MV-4-11 (cell line): ENCODE data around the gene MAP2K3.
"Not testable (repeated sequence)": the region's sequence is repeated elsewhere in the genome, so short reads cannot be mapped to it uniquely, and the experiment has no call there.

Source experiments
- DNase-seq: peaks from one replicate; lab custom pipeline; 2025; lab: John Stamatoyannopoulos, UW

Gene MAP2K3

DNA sequence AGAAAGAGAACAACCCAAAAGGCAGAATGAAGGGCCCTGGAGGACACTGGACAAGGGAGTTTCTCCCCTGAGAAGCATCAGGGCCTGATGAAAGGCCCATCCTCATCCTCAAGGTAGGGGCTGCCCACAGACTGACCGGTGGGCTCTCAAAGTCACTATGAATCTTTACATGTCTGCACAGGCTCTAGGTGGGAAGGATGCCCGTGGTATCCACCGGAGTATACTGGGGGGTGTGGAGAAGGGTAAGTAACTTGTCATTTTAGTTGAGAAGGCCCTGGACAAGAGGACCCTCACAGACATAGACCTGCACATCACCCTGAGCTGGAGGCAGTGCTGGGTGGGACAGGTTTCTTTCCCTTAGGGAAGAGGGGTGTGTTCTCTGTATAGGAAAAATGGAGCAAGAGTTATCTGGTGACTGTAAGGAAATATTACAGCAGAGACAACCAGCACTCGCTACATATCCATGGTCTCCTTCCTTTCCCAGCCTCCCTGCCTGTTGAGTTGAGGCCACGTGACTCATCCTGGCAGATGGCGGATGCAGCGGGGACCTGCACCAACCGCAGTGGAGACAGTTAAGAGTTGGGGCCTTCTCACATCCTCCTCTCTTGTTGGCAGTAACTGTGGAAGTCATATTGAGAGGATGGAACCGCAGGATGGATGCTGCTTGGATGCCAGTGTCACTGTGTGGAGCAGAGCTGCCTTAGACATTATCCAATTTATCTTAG is 46.1 kb downstream of the MAP2K3 start:
- DNase-seq, result no peak

DNA sequence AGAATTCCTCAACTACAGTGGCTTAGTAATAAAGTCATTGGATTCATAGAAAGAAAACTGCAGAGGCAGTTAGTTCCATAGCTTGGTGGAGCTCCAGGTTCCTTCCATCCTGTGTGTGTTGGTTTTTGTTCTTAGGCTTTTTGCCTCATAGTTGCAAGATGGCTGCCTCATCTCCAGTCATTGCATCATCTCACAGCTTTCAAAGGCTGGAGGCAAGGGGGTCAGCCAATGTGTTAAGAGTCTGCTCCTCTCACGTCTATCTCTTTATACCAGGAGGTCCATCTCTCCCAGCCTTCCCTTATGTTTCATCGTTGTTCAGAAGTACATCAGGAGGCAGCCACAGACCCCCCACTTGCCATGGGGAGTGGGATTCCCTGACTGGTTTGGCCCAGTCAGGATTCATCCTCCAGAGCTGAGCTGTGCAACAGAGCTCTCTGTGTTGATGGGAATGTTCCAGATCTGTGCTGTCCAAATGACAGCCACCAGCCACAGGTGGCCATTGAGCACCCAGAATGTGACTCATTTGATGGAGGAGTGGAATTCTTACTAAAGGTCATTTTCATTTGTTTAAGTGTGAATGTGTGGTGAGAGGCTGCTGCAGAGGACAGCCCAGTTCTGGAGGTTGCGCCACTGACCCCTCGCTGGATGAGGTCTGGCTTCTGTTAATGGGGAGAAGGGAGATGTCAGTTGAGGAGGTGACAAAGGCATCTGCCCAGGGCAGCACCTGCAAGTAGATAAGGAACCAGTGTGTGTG is 52.2 kb downstream of the MAP2K3 start:
- DNase-seq, result not testable (repeated sequence)

DNA sequence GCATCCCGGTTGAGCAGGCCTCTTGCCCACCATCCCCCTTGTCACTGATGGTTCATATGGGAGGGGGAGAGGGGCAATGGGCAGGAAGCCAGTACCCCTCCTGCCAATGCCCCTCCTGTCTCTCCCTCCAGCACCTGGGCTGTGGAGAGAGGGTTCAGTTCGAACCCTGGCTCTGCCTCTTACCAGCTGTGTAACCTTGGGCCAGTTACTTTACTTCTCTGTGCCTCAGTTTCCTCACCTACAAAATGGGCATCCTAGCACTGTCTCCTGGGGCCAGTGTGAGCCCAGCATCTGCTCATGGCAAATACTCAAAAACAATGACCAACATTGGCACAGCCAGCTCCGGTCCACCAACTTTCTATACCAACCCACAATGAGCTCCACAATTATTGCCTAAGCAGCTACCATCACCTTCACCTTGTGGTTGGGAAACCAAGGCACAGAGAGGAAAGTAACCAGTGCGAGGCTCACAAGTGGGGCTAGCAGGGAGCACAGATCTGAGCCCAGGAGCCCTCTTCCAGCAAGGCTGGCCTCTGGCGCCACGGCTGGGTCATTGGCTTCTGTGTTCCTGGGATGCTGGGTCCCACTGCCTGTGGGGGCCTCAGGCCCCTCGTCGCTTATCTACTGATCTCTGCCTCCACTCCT is 53.6 kb downstream of the MAP2K3 start:
- not testable (repeated sequence) for DNase-seq

DNA sequence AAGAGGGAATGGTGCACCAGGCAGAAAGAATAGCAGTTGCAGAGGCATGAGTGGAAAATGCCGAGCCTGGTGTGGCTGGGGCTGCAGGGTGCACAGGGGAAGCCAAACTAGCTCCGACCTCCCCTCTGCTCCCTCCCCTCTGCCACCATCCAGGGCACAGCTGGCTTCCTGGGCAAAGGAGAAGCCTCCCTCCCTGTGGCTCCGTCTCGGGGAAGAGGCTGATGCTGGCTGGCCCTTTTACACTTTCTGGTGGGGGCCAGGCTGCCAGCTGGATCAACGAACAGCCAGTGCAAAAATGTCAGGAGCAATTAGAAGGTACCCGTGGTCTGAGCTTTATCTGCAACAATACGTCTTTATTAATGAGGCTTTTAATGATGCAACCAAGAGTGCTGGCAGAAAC is 54.5 kb downstream of the MAP2K3 start:
- DNase-seq, result no peak

DNA sequence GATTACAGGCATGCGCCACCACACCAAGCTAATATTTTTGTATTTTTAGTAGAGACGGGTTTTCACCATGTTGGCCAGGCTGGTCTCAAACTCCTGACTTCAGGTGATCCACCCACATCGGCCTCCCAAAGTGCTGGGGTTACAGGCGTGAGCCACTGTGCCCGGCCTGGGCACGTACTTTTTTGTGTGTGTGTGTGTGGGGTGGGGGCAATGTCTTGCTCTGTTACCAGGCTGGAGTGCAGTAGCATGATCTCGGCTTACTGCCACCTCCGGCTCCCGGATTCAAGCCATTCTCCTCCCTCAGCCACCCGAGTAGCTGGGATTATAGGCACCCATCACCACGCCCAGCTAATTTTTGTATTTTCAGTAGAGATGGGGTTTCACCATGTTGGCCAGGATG is 55.1 kb downstream of the MAP2K3 start:
- not testable (repeated sequence) for DNase-seq

DNA sequence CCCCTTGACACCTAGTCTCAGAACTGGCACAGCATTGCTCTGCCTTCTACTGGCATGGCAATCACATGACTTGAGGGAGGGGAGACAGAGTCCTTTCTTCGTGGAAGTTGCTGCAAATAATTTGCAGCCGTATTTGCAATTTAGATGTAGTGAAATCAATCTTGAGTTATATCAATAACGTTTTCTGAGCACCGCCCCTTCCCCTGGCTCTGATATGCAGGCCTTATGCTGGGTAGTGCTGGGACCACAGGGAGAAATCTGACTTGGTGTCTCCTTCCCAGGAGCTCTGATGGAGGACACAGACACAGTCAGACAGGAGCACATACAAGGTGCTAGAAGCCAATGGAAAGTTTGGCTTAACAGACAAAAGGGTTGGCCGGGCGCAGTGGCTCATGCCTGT is 55.9 kb downstream of the MAP2K3 start:
- not testable (repeated sequence) for DNase-seq

DNA sequence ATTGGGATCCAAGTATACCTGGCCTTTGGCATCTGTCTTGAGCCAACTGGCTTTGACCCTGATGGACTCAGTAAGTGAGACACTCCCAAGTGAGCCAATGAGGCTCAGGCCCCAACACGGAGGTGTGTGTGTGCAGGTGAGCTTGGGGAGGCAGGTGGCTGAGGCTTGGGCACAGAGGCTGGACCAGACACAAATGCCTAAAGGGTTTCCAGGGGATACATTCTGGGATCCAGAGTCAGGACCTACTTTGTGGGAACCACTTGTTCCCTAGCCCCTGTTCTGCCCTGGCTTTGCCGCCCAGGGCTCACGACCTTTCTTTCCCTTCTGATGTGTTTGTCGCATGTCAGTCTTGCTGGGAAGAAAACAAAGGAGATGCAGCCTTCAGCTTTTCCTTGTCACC is 56.8 kb downstream of the MAP2K3 start:
- not testable (repeated sequence) for DNase-seq

DNA sequence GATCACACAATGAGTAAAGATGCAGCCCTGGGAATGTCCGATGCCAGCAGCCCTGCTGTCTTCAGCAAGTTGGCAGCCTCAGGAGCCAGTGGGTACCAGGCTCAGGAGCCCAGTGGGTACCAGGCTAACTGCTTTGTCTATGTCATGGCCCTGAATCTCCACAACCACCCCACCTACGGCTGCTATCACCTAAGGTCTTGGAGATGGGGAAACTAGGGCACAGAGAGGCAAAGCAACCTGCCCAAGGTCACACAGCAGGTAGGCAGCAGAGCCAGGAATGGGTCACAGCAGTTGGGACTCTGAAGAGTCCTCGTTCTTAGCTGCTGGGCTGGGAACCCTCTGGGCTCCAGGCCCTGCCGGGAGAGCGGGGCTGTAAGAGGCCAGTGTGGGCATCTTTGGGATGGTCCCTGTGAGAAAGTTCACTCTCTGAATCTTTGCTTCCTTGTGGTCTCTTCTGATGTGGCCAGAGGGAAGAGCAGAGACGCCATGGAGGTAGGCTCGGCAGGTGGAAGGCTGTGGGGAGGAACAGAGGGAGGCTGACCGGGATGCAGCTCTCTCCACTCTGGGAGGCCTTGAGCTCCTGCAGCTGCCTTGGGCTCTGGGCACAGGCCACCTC is 57.5 kb downstream of the MAP2K3 start:
- not testable (repeated sequence) for DNase-seq

DNA sequence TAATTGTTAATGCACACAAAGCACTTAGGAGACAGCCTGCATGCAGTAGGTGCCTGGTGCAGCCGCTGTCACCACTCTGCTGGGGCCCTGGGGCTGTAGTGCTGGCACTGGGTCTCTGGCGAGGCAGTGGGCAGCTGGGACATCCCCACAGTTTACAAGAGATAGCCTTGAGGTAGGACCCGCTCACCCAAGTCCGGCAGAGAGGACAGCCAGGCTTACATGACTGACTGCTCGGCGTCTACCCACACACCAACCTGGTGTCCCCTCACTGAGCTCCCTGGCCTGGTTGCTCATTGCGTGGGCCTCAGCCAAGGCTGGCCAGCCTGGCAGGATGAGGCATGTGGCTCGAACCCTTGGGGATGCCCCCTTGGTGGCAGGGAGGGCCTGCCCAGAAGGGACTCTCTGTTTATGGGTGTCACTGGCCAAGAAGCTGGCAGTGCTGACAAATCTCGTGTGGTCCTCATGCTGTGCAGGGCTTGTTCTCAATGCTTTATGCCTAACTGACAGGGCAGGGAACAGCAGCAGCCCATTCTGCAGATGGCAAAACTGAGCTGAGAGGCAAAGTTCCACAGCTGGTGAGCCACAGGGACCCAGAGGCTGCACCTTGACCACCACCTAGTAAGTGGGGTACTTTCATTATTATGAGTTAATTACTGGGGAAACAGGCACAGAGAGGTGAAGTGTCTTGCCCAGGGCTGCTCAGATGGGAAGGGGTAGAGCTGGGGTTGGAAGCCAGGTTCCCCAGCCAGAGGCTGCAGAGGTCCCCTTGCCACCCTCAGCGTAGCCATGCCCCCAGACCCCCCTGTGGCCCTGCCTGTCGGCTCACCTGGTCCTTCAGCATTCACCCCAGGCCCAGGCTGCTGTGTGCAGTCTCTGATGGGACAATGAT is 58.8 kb downstream of the MAP2K3 start:
- not testable (repeated sequence) for DNase-seq

DNA sequence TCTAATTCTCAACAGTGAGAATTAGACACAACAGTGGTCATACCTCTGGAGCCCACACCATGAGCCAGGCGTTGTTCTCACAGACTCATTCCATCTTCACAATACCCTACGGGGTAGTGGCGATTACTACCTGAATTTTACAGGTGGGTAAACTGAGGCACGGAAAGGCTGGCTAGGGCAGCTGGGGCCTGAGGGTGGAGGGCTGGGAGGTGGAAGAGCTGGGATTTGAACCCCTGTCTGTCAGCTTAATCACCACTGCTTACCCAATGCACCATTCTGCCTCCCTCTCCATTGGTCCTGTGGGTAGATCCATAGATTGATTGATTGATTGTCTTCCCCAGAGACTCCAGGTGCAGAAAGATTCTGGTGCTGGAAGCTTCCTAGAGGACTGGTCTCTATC is 60.3 kb downstream of the MAP2K3 start:
- not testable (repeated sequence) for DNase-seq

DNA sequence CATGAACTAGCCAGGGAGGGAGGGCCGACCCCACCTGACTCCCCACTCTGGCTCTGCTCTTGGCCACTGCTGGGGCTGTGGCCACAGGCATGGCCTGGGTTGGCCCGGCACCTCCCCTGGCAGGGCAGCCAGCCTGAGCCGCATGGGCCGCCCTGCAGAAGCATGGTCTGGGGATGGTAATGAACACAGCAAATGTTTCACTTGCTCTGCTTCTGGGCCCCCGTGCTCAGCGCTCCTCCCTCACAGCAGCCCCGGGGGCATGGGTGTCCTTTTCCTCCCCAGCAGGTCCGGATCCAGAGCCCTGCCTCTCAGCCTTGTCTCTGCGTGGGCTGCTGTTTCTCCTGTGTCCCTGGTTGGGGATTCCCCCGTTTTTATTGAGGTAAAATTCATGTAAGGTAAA is 60.7 kb downstream of the MAP2K3 start:
- DNase-seq, result no peak

DNA sequence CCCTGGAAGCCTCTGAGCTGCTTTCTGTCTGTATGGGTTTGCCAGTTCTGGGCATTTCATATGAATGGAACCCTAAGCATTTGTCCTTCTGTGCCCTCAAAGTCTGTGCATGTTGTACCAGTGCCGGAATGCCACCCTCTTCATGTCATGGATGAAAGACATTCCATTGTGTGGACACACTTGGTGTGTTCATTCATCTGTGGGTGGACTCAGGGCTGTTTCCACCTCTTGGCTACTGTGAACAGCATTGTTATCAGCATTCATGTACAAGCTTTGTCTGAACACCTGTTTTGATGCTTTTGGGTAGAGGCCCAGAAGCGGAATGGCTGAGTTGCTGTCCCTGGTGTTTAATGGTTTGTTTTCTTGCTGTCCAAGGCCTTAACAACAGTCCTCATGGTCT is 61.6 kb downstream of the MAP2K3 start:
- not testable (repeated sequence) for DNase-seq

DNA sequence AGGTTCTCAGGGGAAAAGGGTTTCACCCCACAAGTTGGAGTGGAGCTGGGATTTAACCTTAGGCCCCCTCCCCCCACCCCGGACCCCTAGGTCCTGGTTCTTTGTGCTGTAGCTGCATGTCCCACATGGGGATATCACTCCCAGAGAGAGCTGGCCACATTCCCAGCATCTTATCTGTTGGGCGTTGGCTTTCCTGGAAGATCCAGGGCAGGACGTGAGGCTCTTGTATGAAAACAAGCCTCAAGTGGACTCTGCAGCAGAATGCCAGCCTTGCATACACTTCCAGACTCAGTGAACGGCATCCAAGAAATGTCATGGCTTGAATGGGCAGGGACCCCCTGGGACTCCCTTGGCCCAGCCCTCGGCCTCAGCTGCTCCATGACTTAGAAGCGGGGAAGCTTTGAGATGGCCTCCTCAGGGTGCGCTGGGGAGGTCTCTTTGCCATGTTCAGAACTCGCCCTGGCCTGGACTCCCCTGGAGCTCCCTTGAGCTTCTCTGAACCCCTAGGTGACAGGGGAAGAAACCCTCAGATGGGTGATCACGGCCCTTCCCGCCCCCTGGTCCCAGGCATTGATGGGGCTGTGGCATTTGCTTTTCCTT is 62.2 kb downstream of the MAP2K3 start:
- not testable (repeated sequence) for DNase-seq

DNA sequence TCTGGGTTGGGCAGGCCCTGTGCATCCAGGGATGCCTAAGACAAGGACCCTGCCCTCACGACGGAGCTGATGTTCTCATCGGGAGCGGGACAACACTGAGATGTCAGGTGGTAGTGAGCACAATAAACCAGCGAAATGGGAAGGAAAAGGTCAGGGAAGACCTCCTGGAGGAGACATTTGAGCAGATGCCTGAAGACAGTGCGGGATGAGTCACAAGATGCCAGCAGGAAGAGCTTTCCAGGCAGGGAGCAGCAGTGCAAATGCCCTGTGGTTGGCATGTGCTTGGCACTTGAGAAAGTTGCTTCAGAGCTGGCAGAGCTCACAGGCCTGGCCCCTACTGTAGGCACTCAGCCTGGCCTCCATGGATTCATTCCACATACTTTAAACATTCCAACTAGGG is 63.1 kb downstream of the MAP2K3 start:
- not testable (repeated sequence) for DNase-seq

DNA sequence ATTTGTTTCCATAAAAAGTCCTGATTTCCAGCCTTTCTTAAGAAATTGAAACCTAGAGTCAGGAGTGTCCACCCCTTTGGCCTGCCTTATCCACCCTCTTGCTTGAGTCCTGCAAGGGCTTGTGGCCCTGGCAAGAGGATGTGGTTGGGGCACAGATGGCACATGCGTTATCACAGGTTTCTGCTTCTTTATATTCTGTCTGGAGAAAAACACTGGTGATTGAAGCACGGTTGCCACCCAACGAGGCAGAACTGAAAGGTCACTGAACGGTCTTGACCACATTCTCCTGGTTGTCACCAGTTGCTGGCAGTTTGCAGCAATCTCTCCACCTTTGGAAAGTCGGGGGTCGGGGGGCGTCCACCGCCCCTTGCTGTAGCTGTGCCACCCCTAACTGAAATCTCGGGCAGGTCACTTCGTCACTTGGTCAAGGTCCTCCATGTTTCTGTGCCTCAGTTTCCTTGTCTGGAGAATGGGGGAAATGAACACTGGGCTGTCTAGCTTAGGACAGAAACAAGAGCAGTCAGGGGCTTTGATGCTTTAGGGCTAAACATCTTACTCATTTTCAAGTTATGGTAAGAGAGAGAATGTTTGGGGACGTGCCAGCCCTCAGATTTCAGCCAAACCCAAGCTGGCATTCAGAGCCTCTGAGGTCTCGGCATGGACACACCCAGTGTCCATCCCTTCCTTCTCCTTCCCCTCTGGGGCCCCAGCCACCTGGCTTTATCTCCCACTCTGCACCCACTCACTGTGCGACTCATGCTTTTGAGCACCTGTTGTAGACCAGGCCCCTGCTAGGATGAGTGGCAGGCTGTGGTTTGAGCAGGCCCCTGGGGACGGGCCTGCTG is 63.8 kb downstream of the MAP2K3 start:
- not testable (repeated sequence) for DNase-seq

DNA sequence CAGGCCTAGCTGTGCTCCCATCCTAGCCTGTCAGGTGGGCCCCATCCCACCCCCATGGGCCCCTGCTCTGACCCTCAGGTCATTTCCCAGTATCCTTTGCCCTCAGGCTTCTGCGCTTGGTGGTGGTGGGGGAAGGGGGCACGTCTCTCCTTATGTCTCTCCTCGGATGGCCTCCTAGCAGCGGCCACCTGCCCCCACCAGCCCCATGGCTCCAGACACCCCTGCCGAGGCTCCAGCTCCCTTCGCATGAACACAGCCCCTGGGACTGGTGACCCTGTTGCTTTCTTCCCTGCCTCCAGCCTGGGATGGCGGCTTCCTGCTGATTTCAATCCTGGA is 64.4 kb downstream of the MAP2K3 start:
- DNase-seq, result not testable (repeated sequence)

DNA sequence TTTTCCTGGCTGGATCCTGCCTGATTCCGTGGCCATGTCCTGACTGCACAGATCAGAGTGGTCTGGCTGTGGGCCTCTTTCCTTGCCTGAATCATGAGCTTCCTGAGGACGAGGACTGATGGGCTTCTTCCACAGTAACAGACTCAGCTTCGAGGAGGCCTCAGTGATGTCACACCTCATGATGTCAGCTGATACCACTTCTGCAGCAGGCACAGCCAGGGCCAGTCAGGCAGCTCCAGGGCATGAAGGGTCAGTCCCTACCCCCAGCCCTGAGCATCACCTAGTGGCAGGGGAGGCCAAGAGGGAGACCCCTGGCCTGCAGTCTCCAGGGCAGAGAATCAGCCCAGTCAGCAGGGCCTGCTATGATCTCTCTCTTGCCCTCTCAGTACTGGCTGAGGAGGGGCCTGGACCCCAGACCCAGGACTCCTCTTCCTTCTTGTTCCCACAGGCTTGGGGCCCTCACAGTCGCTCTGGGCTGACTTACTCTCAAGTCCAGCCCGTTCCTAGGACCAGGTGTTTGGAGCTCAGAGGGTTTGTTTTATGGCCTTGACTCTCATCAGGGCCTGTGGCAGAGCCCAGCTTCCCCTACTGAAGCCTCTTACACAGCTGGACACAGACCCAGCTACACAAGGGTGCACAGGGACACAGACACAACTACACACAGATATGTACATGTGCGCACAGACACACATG is 65.0 kb downstream of the MAP2K3 start:
- not testable (repeated sequence) for DNase-seq

DNA sequence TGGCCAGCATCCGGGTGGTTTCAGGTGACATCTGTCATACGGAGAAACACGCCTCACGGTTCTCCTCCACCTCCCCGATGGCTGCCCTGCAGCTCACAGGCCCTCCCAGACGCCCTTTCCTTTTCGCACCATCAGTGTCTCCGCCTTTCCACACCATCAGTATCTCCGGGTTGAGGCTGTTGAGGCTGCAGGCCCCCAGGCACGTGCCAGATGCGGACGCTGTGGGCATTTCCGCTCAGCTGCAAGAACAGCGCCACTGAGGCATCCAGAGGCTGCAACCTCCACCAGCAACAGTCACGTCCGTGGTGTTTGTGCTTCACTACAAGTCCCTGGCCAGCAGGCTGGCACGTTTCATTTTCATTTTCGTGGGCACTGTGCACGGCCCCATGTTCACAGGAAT is 66.0 kb downstream of the MAP2K3 start:
- DNase-seq, result not testable (repeated sequence)

DNA sequence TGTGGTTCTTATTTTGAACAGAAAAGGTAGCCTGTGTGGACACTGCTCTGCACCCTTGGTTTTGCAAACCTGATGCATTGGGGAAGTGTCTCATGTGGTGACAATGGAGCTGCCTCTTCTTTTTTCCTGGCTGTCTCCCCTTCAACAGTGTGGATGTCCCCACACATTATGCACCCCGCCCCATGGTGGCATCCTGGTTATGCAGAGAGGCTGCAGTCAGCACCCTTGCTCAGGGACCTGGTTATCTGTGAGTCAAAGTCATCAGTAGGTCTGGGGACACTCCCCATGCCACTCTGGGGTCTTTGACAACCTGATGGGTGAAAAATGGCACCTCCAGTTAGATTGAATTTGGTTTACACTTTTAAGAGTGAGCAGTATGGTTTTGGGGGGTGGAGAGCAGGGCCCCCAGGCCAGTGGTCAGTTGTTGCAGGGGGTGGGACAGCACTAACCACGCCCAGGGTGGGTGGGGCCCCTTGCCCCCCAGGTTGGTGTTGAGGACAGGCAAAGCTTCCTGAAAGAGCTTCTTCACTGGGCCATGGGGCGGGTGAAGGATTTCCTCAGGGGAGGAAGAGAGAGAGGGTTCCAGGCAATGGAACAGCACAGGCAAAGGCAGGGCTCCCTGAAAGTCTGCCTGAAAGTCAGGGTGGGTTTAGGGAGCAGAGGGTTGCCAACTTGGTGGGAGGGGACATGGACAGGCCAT is 67.0 kb downstream of the MAP2K3 start:
- DNase-seq, result peak; percentile 20
